H9 (cell line): ENCODE data around the gene SPN. TPM values are rescaled to one million over a fixed set of nuclear protein-coding genes. Genes with fewer than 3 reads are reported as not detected.

Source experiments
- DNase-seq: peaks from one replicate; pipeline ENCODE4 v3.0.0-alpha.2; 2017
- H2AFZ ChIP-seq: one replicate; pipeline ENCODE4 v1.6.1; 2013; ENCODE audit warnings: mild to moderate bottlenecking, low read length, control low read depth, moderate library complexity
- H2AK5ac ChIP-seq: 2 replicates; pipeline ENCODE4 v1.6.1; 2013; ENCODE audit warnings: low read length, control low read depth, mixed read lengths; ENCODE audit not compliant: insufficient read length
- H2BK120ac ChIP-seq: one replicate; pipeline ENCODE4 v1.6.1; 2013; ENCODE audit warnings: low read depth, mild to moderate bottlenecking, low read length, control low read depth, inconsistent platforms; ENCODE audit not compliant: poor library complexity, severe bottlenecking
- H2BK12ac ChIP-seq: 2 replicates; pipeline ENCODE4 v1.6.1; 2013; ENCODE audit warnings: low read length, control low read depth, mixed read lengths, low read depth; ENCODE audit not compliant: insufficient read length
- H2BK15ac ChIP-seq: 2 replicates; pipeline ENCODE4 v1.6.1; 2013; ENCODE audit warnings: low read depth, low read length, control low read depth
- H2BK20ac ChIP-seq: one replicate; pipeline ENCODE4 v1.6.1; 2013; ENCODE audit warnings: low read depth, mild to moderate bottlenecking, low read length, control low read depth, inconsistent platforms; ENCODE audit not compliant: poor library complexity, severe bottlenecking
- H2BK5ac ChIP-seq: 2 replicates; pipeline ENCODE4 v1.6.1; 2013; ENCODE audit warnings: low read length, control low read depth, mixed read lengths; ENCODE audit not compliant: insufficient read length
- H3K14ac ChIP-seq: 2 replicates; pipeline ENCODE4 v1.6.1; 2013; ENCODE audit warnings: low read length, control low read depth; ENCODE audit not compliant: insufficient read depth
- H3K18ac ChIP-seq: 2 replicates; pipeline ENCODE4 v1.6.1; 2013; ENCODE audit warnings: low read depth, mild to moderate bottlenecking, mixed read lengths, low read length, control low read depth; ENCODE audit not compliant: insufficient read length
- H3K23ac ChIP-seq: 2 replicates; pipeline ENCODE4 v1.6.1; 2013; ENCODE audit warnings: low read length, control low read depth, mixed read lengths, low read depth; ENCODE audit not compliant: insufficient read length
- H3K23me2 ChIP-seq: 2 replicates; pipeline ENCODE4 v1.6.1; 2013; ENCODE audit warnings: low read depth, mild to moderate bottlenecking, mixed read lengths, low read length, control low read depth; ENCODE audit not compliant: insufficient read length, poor library complexity, severe bottlenecking
- H3K27ac ChIP-seq: 2 replicates; pipeline ENCODE4 v1.5.1; 2013; ENCODE audit warnings: low read length, control low read depth, mixed read lengths, low read depth; ENCODE audit not compliant: insufficient read length
- H3K27me3 ChIP-seq: 2 replicates; pipeline ENCODE4 v1.6.1; 2013; ENCODE audit warnings: low read length, control low read depth, inconsistent platforms; ENCODE audit not compliant: insufficient read depth
- H3K4ac ChIP-seq: 2 replicates; pipeline ENCODE4 v1.6.1; 2013; ENCODE audit warnings: low read depth, mild to moderate bottlenecking, control low read depth, inconsistent platforms, low read length, moderate library complexity
- H3K4me1 ChIP-seq: 2 replicates; pipeline ENCODE4 v1.6.1; 2013; ENCODE audit warnings: low read length, control low read depth, inconsistent platforms; ENCODE audit not compliant: insufficient read depth
- H3K4me2 ChIP-seq: 2 replicates; pipeline ENCODE4 v1.6.1; 2013; ENCODE audit warnings: low read length, control low read depth, mixed read lengths; ENCODE audit not compliant: insufficient read length, insufficient read depth
- H3K56ac ChIP-seq: 2 replicates; pipeline ENCODE4 v1.6.1; 2013; ENCODE audit warnings: low read depth, mild to moderate bottlenecking, mixed read lengths, low read length, control low read depth; ENCODE audit not compliant: insufficient read length
- H3K79me1 ChIP-seq: 2 replicates; pipeline ENCODE4 v1.6.1; 2013; ENCODE audit warnings: low read depth, mild to moderate bottlenecking, moderate library complexity, low read length, control low read depth, inconsistent platforms; ENCODE audit not compliant: insufficient read depth, poor library complexity, severe bottlenecking
- H3K79me2 ChIP-seq: 2 replicates; pipeline ENCODE4 v1.6.1; 2013; ENCODE audit warnings: low read length, control low read depth, inconsistent platforms; ENCODE audit not compliant: insufficient read depth
- H3K9ac ChIP-seq: 2 replicates; pipeline ENCODE4 v1.6.1; 2013; ENCODE audit warnings: low read length, control low read depth, mixed read lengths; ENCODE audit not compliant: insufficient read length; ENCODE audit errors: extremely low read depth
- H3K9me3 ChIP-seq: one replicate; pipeline ENCODE4 v1.6.1; 2013; ENCODE audit warnings: low read depth, low read length, inconsistent platforms; ENCODE audit not compliant: control insufficient read depth
- H3T11ph ChIP-seq: one replicate; pipeline ENCODE4 v1.6.1; 2013; ENCODE audit warnings: mild to moderate bottlenecking, low read length, control low read depth, inconsistent platforms
- H4K20me1 ChIP-seq: one replicate; pipeline ENCODE4 v1.6.1; 2013; ENCODE audit not compliant: control insufficient read depth, insufficient read length, insufficient read depth
- H4K5ac ChIP-seq: 2 replicates; pipeline ENCODE4 v1.6.1; 2013; ENCODE audit warnings: low read depth, mild to moderate bottlenecking, mixed read lengths, low read length, control low read depth; ENCODE audit not compliant: insufficient read length
- H4K8ac ChIP-seq: replicated peaks from 2 replicates; pipeline ENCODE4 v1.6.1; 2013; ENCODE audit warnings: low read length, control low read depth, mixed read lengths, low read depth; ENCODE audit not compliant: insufficient read length
- H4K91ac ChIP-seq: 2 replicates; pipeline ENCODE4 v1.6.1; 2013; ENCODE audit warnings: low read depth, mild to moderate bottlenecking, moderate library complexity, mixed read lengths, low read length, control low read depth; ENCODE audit not compliant: insufficient read length
- H3K27ac Mint-ChIP-seq, 3 experiments: 2 replicates in 2 of 3; 3 replicates in 1 of 3; pipeline ENCODE4 v1.8.0; 2020 to 2021; ENCODE audit warnings: mixed read lengths in 3 of 3, mild to moderate bottlenecking in 1 of 3, moderate library complexity in 1 of 3
- H3K27me3 Mint-ChIP-seq: 2 replicates; pipeline ENCODE4 v1.8.0; 2021; ENCODE audit warnings: low read depth, mild to moderate bottlenecking, moderate library complexity, mixed read lengths
- H3K36me3 Mint-ChIP-seq, 3 experiments: 2 replicates in 2 of 3; 3 replicates in 1 of 3; pipeline ENCODE4 v1.8.0; 2020 to 2021; ENCODE audit warnings: low read depth in 3 of 3, mixed read lengths in 3 of 3; ENCODE audit not compliant: insufficient read depth in 1 of 3
- H3K4me1 Mint-ChIP-seq, 2 experiments: 2 replicates each; pipeline ENCODE4 v1.8.0; 2020; ENCODE audit warnings: mixed read lengths in 2 of 2
- H3K4me3 Mint-ChIP-seq, 2 experiments: 2 replicates in 1 of 2; 3 replicates in 1 of 2; pipeline ENCODE4 v1.8.0; 2020 to 2021; ENCODE audit warnings: mild to moderate bottlenecking in 2 of 2, mixed read lengths in 2 of 2, moderate library complexity in 1 of 2
- H3K9me3 Mint-ChIP-seq, 2 experiments: 2 replicates in 1 of 2; 3 replicates in 1 of 2; pipeline ENCODE4 v1.8.0; 2020; ENCODE audit warnings: mild to moderate bottlenecking in 2 of 2, mixed read lengths in 2 of 2, moderate library complexity in 1 of 2
- CTCF ChIP-seq: fragments of 200-600 bp; sonication (generic); conservative IDR thresholded peaks from 3 replicates; pipeline ENCODE4 v1.8.0; 2021; ENCODE audit warnings: antibody characterized with exemption, mild to moderate bottlenecking
- WGBS: extraction: QIAGEN DNeasy Blood & Tissue Kit; methylation state at CpG from one replicate; pipeline ENCODE4 v1.1.7; 2013; ENCODE audit warnings: missing lambda C conversion rate, low lambda C conversion rate, mixed read lengths; ENCODE audit not compliant: insufficient read length; ENCODE audit errors: extremely low coverage; 5-methylcytosine and 5-hydroxymethylcytosine counted together
- total RNA-seq: library from RNA; stranded (reverse); gene quantifications from 2 replicates; pipeline ENCODE4 v1.2.1, GENCODE V29; 2021

The SPN gene
- total RNA-seq, 1 experiment from 2014 or later = 0.77 TPM

GRCh38 chr16:29687755-29688154, 24.7 kb downstream of the SPN start:
- Histone ChIP-seq H2BK12ac (no peak overlapping the region), H3K56ac (no peak overlapping the region), H3K79me1 (peaks cover 7% of the 10 kb centered on the region), H4K5ac (no peak overlapping the region), H3K23me2 (no peaks in the 10 kb centered on the region), H2BK15ac (no peak overlapping the region), H2AK5ac (no peak overlapping the region), H2BK120ac (no peak overlapping the region), H2BK5ac (no peak overlapping the region), H3K23ac (no peak overlapping the region), H3K4me2 (no peak overlapping the region), H3K14ac (no peak overlapping the region), H2AFZ (no peak overlapping the region), H3K18ac (no peak overlapping the region), H4K8ac (no peak overlapping the region), H3K9ac (no peak overlapping the region), H2BK20ac (no peak overlapping the region), H3K79me2 (no peaks in the 10 kb centered on the region; the same call in 1 of the 2 replicates), H3T11ph (no peak overlapping the region), H3K27ac (no peak overlapping the region), H3K4ac (no peak overlapping the region), H3K4me1 (peaks cover 5% of the 10 kb centered on the region; the same call in 1 of the 2 replicates), H4K91ac (no peak overlapping the region), H3K9me3 (no peaks in the 10 kb centered on the region), H3K27me3 (no peaks in the 10 kb centered on the region), H4K20me1 (no peaks in the 10 kb centered on the region)
- no peak for TF ChIP-seq CTCF
- peak overlapping the region; percentile 80 to 95 (median 91); a peak in 5 of 7 replicates for H3K27ac Mint-ChIP-seq
- H3K36me3 Mint-ChIP-seq = peaks cover 24 to 61% (median 56%) of the 10 kb centered on the region in 3 experiments
- DNase-seq = no peak
- no peaks in the 10 kb centered on the region; a peak in 3 of 5 replicates for H3K9me3 Mint-ChIP-seq
- H3K4me3 Mint-ChIP-seq = peak overlapping the region in 1 of 2 experiments; percentile 68; a peak in 2 of 5 replicates
- no CpG with 5 or more reads among the region's 2 CpGs for WGBS
- H3K4me1 Mint-ChIP-seq = peaks cover 26 to 27% of the 10 kb centered on the region in 2 experiments
- H3K27me3 Mint-ChIP-seq = no peaks in the 10 kb centered on the region
